Measurements from ENCODE around the gene CCDC88C.
A peak's percentile ranks its signal among the peaks of the same experiment; 100 is the strongest.
"Not testable (repeated sequence)": the region's sequence is repeated elsewhere in the genome, so short reads cannot be mapped to it uniquely, and the experiment has no call there.

Gene CCDC88C

GRCh38 chr14:91269076-91269991 is 148.3 kb downstream of the CCDC88C start:
- DNase-seq (ENCODE audit: low read depth): no peak

GRCh38 chr14:91267965-91268437 is 149.6 kb downstream of the CCDC88C start:
- no peak for DNase-seq (ENCODE audit: low read depth)

- not testable (repeated sequence) for DNase-seq (ENCODE audit: low read depth)
These were observed 151.3 kb downstream of the CCDC88C start for GRCh38 chr14:91266276-91266675.

- DNase-seq (ENCODE audit: low read depth): no peak
These were observed 152.2 kb downstream of the CCDC88C start for GRCh38 chr14:91265404-91265803.

- no peak for DNase-seq (ENCODE audit: low read depth)
These were observed 153.2 kb downstream of the CCDC88C start for GRCh38 chr14:91264151-91265150.

- DNase-seq (ENCODE audit: low read depth): no peak
These were observed 154.3 kb downstream of the CCDC88C start for GRCh38 chr14:91263329-91263728.

GRCh38 chr14:91261986-91262549 is 155.6 kb downstream of the CCDC88C start:
- DNase-seq (ENCODE audit: low read depth): no peak

- DNase-seq (ENCODE audit: low read depth): no peak
These were observed 156.5 kb downstream of the CCDC88C start for GRCh38 chr14:91261115-91261514.

- DNase-seq (ENCODE audit: low read depth): no peak
These were observed 158.7 kb downstream of the CCDC88C start for GRCh38 chr14:91258876-91259275.

GRCh38 chr14:91258011-91258618 is 159.5 kb downstream of the CCDC88C start:
- no peak for DNase-seq (ENCODE audit: low read depth)

- no peak for DNase-seq (ENCODE audit: low read depth)
These were observed 160.2 kb downstream of the CCDC88C start for GRCh38 chr14:91257328-91258010.

GRCh38 chr14:91256661-91257060 is 161.0 kb downstream of the CCDC88C start:
- DNase-seq (ENCODE audit: low read depth): no peak

- DNase-seq (ENCODE audit: low read depth): no peak
These were observed 162.5 kb downstream of the CCDC88C start for GRCh38 chr14:91255026-91255695.

GRCh38 chr14:91254461-91254860 is 163.2 kb downstream of the CCDC88C start:
- no peak for DNase-seq (ENCODE audit: low read depth)

- no peak for DNase-seq (ENCODE audit: low read depth)
These were observed 163.8 kb downstream of the CCDC88C start for GRCh38 chr14:91253795-91254323.

GRCh38 chr14:91252871-91253794 is 164.5 kb downstream of the CCDC88C start:
- DNase-seq (ENCODE audit: low read depth): no peak

- no peak for DNase-seq (ENCODE audit: low read depth)
These were observed 166.7 kb downstream of the CCDC88C start for GRCh38 chr14:91250912-91251311.

GRCh38 chr14:91249841-91250616 is 167.6 kb downstream of the CCDC88C start:
- DNase-seq (ENCODE audit: low read depth): peak; percentile 74

Data from CMK (cell line).